RWPE1 (cell line): ENCODE data around the gene SEC61A2.

Experiments used
- CTCF ChIA-PET: fragments of 350-600 bp; sonication (Branson Sonifier 250); formaldehyde crosslinking; extraction: SDS; loops from one replicate; lab custom pipeline; 2021; lab: Yijun Ruan, JAX
- POLR2A ChIA-PET: fragments of 400-600 bp; formaldehyde crosslinking; extraction: SDS; loops from one replicate; lab custom pipeline; 2020; ENCODE audit warnings: antibody characterized with exemption; ENCODE audit not compliant: low non-redundant PET; lab: Yijun Ruan, JAX
- DNase-seq: peaks from one replicate; pipeline ENCODE4 v3.0.0; 2012; ENCODE audit warnings: low spot score
- H3K27ac ChIP-seq: fragments of 450-650 bp; 2 replicates; pipeline ENCODE4 v1.5.1; 2017
- TF ChIP-seq, protein P1 (sequence below): fragments of 450-650 bp; conservative IDR thresholded peaks from 2 replicates; pipeline ENCODE4 v1.5.1; 2017; ENCODE audit warnings: low read depth, mild to moderate bottlenecking

The SEC61A2 gene

DNA sequence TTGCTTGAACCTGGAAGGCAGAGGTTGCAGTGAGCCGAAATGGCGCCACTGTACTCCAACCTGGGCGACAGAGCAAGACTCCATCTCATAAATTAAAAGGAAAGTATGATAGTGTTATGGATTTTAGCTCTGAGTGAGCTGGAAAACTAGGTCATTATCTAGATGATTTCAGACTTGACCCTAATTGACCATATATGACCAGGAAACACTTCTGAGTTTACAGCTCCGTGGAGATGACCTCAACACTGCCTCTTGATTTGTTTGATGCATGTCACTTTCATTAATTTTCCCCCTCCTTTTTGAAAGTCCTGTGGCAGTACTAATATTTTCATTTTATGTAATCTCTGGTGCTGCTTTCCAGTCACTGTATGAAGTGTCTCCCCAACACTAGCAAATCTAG lies 7.8 kb upstream of the SEC61A2 start:
- H3K27ac ChIP-seq, result no peak overlapping the region
- no peak for DNase-seq
- ChIA-PET CTCF (no interaction called here), POLR2A (no interaction called here)
- TF ChIP-seq, protein P1, sequence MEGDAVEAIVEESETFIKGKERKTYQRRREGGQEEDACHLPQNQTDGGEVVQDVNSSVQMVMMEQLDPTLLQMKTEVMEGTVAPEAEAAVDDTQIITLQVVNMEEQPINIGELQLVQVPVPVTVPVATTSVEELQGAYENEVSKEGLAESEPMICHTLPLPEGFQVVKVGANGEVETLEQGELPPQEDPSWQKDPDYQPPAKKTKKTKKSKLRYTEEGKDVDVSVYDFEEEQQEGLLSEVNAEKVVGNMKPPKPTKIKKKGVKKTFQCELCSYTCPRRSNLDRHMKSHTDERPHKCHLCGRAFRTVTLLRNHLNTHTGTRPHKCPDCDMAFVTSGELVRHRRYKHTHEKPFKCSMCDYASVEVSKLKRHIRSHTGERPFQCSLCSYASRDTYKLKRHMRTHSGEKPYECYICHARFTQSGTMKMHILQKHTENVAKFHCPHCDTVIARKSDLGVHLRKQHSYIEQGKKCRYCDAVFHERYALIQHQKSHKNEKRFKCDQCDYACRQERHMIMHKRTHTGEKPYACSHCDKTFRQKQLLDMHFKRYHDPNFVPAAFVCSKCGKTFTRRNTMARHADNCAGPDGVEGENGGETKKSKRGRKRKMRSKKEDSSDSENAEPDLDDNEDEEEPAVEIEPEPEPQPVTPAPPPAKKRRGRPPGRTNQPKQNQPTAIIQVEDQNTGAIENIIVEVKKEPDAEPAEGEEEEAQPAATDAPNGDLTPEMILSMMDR, result no peak

DNA sequence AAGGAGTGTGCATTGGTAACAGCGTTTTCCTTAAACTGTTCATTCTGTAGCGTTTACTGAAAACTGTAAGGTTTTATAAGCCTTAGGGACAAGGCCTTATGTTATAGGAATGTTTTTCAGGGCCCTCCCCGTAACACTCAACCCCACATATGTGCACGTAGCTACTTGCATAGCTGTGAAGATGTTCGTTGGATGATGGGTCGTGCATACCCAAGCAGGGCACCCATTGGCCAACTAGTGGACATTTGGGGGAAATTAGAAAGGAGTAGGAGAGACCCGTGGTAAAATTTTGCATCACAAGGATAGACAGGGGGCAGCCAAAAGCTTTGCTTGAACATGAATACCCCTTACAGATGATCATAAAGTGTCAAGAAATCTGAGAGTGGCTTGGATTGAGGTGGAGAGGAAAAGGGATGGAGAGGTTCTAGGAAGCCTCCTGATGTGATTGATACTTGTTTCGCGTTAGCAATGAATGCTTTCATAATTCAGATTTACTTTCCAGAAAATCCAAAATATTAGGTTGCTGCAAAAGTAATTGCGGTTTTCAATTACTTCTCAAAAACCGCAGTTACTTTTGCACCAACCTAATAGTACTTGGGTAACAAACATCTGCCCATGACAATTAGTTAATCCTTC lies 878 bp downstream of the SEC61A2 start:
- peak; percentile 59 for DNase-seq
- CTCF ChIA-PET, result no interaction called here
- H3K27ac ChIP-seq, result peak overlapping the region; percentile 84
- TF ChIP-seq, protein P1, result peak; percentile 68
- POLR2A ChIA-PET, result no interaction called here

DNA sequence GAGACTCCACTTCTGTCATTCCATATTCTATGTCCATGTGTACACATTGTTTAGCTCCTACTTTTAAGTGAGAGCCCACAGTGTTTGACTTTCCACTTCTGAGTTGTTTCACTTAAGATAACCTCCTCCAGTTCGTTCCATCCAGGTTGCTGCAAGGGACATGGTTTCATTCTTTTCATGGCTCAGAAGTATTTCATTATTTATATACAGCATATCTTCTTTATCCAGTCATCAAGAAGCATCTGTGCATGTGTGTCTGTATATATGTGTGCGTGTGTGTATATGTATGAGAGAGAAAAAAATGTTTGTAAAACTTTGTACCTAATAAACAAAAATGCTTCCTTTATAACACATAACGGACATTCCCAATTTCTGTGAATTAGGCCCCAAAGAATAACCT lies 6.2 kb downstream of the SEC61A2 start:
- H3K27ac ChIP-seq, result no peak overlapping the region
- DNase-seq, result no peak
- POLR2A ChIA-PET, result no interaction called here
- CTCF ChIA-PET, result no interaction called here
- TF ChIP-seq, protein P1, result no peak

DNA sequence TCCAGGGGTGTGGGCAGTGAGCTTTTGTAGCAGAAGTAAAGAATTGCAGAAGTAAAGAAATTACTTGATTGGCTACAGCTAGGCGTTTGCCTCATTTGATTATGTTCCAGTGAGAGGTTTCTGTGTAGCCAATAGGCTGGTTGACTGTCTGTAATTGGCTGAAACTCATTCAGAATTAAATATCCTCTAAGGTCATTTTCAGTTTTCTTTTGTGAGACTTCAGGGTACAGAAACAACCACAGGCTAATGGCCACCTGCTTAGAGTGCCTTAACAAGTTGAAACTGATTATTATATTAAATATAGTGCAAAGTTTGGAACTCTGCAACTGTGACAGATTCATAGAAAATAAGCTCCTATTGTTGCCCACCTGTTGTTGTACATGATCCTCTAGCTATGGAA lies 10.6 kb downstream of the SEC61A2 start:
- TF ChIP-seq, protein P1, result no peak
- DNase-seq, result no peak
- POLR2A ChIA-PET, result no interaction called here
- no peak overlapping the region for H3K27ac ChIP-seq
- CTCF ChIA-PET, result no interaction called here

DNA sequence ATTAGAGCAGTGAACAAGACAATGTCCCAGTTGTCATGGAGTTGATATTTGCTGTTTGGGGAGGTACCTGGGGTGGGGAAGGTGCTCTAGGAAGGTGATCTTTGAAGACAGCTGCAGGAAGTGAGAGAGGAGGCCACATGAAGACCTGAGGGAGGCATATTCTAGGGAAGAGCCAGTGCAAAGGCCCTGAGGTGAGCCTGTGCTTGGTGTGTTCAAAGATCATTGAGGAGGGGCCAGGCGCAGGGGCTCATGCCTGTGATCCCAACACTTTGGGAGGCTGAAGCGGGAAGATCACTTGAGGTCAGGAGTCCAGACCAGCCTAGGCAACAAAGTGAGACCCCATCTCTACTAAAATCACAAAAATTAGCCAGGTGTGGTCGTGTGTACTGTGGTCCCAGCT lies 15.1 kb downstream of the SEC61A2 start:
- TF ChIP-seq, protein P1, result no peak
- DNase-seq, result no peak
- POLR2A ChIA-PET, result no interaction called here
- H3K27ac ChIP-seq, result no peak overlapping the region
- CTCF ChIA-PET, result no interaction called here

DNA sequence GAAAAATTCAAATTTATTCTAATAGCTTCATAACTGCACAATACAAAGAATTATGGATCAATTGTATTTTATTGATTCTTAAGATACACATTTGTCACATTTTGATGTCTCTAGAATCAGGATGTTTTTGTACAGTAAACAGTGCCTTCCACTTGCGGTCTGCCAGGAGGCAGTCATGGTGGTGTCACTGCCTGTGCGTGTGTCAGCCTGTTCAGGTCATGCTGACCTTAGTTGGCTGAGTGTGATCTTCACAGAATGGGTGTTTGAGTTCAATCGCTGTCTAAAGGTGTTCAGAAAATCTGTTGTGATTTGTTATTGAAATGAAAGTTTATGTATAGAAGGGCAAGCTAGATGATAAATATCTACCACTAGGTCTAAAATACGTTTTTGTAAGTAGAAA lies 20.7 kb downstream of the SEC61A2 start:
- no peak for DNase-seq
- POLR2A ChIA-PET, result no interaction called here
- no peak overlapping the region for H3K27ac ChIP-seq
- CTCF ChIA-PET, result no interaction called here
- TF ChIP-seq, protein P1, result no peak
